Effector memory CD4-positive, alpha-beta T cell (primary cell): ENCODE data around the gene RNF32.

Experiments
- DNase-seq, 3 donors: peaks; one replicate each; pipeline ENCODE4 v3.0.0-alpha.2; 2020
- H3K27ac ChIP-seq: 2 replicates; pipeline ENCODE4 v1.7.0; 2013; ENCODE audit warnings: mild to moderate bottlenecking, low read length, moderate library complexity; ENCODE audit not compliant: insufficient read depth, poor library complexity, severe bottlenecking
- H3K27me3 ChIP-seq: replicated peaks from 2 replicates; pipeline ENCODE4 v1.7.0; 2013; ENCODE audit warnings: mild to moderate bottlenecking, low read length; ENCODE audit not compliant: insufficient read depth, control insufficient read depth, poor library complexity, severe bottlenecking
- H3K36me3 ChIP-seq: 2 replicates; pipeline ENCODE4 v1.7.0; 2013; ENCODE audit warnings: mild to moderate bottlenecking, low read length, moderate library complexity; ENCODE audit not compliant: control insufficient read depth, insufficient read depth
- H3K4me1 ChIP-seq: 2 replicates; pipeline ENCODE4 v1.7.0; 2013; ENCODE audit warnings: low read length, mild to moderate bottlenecking; ENCODE audit not compliant: control insufficient read depth, insufficient read depth, poor library complexity, severe bottlenecking
- H3K4me3 ChIP-seq: 2 replicates; pipeline ENCODE4 v1.7.0; 2013; ENCODE audit warnings: low read length, low read depth, mild to moderate bottlenecking; ENCODE audit not compliant: insufficient read depth, poor library complexity, severe bottlenecking
- H3K9me3 ChIP-seq: 2 replicates; pipeline ENCODE4 v1.7.0; 2013; ENCODE audit warnings: mild to moderate bottlenecking, low read length, moderate library complexity; ENCODE audit not compliant: control insufficient read depth

Gene RNF32

DNA sequence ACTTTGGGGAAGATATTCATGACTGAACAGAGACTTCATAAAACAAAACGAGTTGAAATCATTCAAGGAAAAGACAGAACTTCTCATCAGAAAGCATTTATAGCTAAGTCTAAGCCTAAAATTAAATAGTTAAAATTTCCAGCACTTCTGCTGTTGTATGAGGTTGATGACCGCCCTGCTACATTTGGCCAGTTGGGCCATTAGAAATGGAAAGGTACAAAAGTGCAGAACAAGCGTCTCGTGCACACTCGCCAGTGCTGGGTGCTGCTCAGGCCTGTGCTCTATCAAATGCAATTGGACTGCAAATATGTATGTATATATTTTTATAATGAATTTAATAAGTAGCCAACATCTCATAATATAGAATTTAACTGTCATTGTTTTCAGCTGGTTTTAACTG is 34.4 kb upstream of the RNF32 start:
- Histone ChIP-seq H3K4me3 (no peak overlapping the region), H3K4me1 (peaks cover 6% of the 10 kb centered on the region), H3K36me3 (no peaks in the 10 kb centered on the region), H3K9me3 (no peaks in the 10 kb centered on the region), H3K27ac (no peak overlapping the region), H3K27me3 (no peaks in the 10 kb centered on the region)
- no peak for DNase-seq

DNA sequence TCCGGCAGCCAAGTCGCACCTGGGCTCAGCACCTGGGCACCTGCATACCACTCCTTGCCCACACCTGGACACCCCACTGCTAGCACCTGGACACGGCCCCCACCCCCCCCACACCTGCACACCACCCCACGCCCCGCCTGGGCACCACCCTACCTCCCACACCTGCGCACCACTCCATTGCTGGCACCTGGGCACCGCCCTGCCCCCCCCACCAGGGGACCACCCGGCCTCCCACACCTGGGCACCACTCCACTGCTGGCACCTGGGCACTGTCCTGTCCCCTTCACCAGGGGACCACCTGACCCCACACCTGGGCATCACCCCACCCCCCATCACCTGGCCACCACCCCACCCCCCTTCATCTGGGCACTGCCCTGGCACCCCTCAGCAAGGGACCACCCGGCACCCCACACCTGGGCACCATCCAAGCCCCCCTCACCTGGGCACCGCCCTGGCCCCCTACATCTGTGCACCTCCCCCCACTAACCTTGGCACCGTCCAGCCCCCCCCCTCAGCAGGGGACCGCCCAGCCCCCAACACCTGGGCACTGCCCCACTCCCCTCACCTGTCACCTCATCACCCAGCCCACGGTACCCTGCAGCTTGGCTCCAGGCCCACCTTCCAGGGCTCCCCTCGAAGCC is 33.8 kb upstream of the RNF32 start:
- no peak overlapping the region for H3K27ac ChIP-seq
- H3K27me3 ChIP-seq, result no peaks in the 10 kb centered on the region
- DNase-seq, result no peak
- H3K9me3 ChIP-seq, result no peaks in the 10 kb centered on the region
- peak overlapping the region; percentile 54 for H3K4me3 ChIP-seq
- peaks cover 9% of the 10 kb centered on the region for H3K4me1 ChIP-seq
- H3K36me3 ChIP-seq, result no peaks in the 10 kb centered on the region

DNA sequence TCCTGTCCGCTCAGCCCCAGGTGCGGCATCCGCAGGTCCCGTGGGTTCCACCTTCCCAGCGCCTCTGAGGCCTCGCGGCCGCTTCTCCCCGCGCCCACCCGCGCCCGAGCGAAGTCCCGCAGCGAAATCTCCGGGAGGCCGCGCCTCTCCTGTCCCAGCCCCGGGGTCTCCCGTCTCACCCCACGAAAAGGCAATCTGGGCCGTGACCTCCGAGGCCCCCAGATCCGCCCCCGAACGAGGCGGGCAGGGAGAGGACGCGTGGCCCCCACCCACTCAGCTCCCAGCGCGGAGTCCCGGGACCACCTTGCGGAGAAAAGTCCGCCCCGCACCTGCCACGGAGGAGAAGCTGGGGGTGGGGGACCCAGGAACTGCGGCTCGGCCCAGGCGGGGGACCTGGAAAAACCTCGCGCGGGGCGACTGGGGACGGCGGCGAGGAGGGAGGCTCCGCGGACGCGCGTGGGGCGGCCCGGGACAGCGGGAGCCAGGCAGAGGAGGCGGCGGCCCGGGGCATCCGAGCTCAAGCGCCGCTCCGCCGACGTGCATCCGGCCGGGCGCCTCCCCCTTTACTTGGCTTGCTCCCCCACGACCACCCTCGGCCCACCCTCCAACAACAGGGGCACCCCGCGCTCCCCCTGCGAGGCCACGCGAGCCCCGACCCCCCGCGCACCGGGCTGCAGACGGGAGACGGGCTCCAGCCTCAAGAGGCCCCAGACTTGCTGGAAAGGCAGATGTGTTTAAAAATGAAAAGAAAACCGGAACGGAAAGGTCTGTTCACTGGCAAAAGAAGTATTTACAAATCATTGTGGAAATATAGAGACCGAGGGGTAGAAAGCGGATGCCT is 33.0 kb upstream of the RNF32 start:
- no peak overlapping the region for H3K27ac ChIP-seq
- no peaks in the 10 kb centered on the region for H3K36me3 ChIP-seq
- DNase-seq, result no peak
- H3K4me3 ChIP-seq, result peak overlapping the region; percentile 54
- H3K9me3 ChIP-seq, result no peaks in the 10 kb centered on the region
- H3K4me1 ChIP-seq, result peaks cover 17% of the 10 kb centered on the region
- H3K27me3 ChIP-seq, result no peaks in the 10 kb centered on the region

DNA sequence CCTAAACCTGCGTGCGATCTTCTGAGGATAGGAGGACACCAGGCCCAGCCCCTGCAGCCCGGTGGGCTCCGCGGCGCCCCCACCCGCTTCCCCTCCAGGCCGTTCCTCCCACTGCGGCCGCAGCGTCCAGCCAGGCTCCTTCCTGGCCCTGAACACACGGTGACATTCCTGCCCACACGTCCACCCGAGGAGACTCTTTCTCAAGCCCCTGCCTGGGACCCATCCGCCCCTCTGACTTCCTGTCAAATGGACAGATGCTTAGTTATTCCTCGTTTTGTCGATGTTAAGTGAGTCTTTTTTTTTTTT is 32.4 kb upstream of the RNF32 start:
- H3K27ac ChIP-seq, result no peak overlapping the region
- H3K36me3 ChIP-seq, result no peaks in the 10 kb centered on the region
- no peaks in the 10 kb centered on the region for H3K27me3 ChIP-seq
- no peak for DNase-seq
- peaks cover 21% of the 10 kb centered on the region for H3K4me1 ChIP-seq
- H3K4me3 ChIP-seq, result peak overlapping the region; percentile 54
- no peaks in the 10 kb centered on the region for H3K9me3 ChIP-seq

DNA sequence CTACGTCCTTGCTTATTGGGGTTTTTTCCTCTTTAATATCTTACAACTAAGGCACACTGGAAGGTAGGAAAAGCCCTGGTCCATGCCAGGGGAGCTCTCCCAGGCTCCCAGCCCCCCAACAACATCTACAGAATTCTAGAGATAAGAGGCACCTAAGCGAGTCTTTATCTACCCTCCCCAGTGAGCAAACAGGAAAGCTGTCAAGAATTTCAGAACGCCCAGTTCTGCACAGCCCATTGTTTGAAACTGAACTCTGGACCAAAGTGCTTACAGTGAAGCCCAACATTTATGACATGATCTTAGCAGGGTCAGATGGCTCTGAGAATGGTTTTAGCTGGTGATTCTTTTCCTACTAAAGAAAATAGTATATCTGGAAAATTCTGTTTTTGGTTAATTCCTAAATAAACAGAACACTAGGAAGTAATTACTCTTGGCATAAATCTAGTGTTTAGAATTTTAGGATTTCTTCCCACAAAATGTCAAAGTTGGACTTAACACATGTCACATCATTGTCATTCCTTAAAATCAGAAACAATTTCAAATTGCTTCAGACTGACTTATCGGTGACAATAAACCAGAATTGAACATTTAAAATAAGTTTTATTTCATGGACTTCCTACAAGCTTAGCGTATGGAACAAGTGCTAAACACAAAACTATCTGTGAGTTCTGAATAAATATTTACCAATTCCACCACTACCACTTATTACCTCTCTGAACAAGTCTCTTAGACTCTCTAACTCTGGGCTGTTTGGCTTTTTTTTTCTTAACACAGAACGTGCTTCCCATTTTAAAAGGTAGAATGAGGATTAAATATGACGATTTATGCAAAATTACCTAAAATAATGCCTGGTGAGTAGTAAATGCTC is 31.3 kb upstream of the RNF32 start:
- Histone ChIP-seq H3K27ac (no peak overlapping the region), H3K27me3 (no peaks in the 10 kb centered on the region), H3K4me1 (peaks cover 28% of the 10 kb centered on the region), H3K9me3 (no peaks in the 10 kb centered on the region), H3K36me3 (no peaks in the 10 kb centered on the region), H3K4me3 (no peak overlapping the region)
- no peak for DNase-seq

DNA sequence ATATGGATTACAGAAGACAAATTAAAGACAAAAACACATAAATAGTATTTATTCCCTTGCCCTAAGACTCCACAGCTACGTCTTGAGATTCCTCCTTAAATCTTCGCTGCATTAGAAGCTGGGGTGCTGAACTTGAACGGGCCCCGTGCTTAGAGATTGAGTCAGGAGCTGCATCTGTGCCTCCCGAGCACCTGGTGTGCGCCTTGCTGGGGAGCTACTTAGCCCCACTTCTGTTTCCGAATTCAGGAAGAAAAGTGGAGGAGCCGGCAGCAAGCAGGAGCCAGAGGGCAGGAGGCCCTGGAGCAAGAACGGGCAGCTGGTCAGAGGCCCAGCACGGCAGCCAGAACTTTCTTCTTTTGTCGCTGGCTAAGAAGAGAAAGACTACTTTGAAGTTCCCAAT is 30.4 kb upstream of the RNF32 start:
- Histone ChIP-seq H3K9me3 (no peaks in the 10 kb centered on the region), H3K27me3 (no peaks in the 10 kb centered on the region), H3K4me3 (no peak overlapping the region), H3K4me1 (peaks cover 28% of the 10 kb centered on the region), H3K36me3 (no peaks in the 10 kb centered on the region), H3K27ac (no peak overlapping the region)
- no peak for DNase-seq

DNA sequence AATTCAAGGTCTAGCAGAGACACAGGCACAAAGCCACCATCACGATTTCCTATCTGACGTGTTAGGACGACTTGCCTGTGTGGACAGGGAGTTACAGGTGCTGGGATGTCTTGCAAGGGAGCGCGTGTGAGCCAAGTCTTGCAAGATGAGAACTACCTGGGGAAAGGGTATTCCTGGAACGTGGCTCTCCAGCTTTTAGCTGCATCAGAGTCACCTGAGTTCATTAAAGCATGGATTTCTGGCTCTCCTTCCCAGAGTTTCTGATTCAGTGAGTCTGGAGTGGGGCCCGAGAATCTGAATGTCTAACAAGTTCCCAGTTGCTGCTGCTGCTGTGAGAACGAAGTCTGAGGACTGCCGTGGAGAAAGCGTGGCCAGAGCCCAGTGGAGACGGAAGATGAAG is 30.0 kb upstream of the RNF32 start:
- Histone ChIP-seq H3K4me1 (peaks cover 28% of the 10 kb centered on the region), H3K4me3 (no peak overlapping the region), H3K27ac (no peak overlapping the region), H3K27me3 (peaks cover 3% of the 10 kb centered on the region), H3K36me3 (no peaks in the 10 kb centered on the region), H3K9me3 (no peaks in the 10 kb centered on the region)
- no peak for DNase-seq

DNA sequence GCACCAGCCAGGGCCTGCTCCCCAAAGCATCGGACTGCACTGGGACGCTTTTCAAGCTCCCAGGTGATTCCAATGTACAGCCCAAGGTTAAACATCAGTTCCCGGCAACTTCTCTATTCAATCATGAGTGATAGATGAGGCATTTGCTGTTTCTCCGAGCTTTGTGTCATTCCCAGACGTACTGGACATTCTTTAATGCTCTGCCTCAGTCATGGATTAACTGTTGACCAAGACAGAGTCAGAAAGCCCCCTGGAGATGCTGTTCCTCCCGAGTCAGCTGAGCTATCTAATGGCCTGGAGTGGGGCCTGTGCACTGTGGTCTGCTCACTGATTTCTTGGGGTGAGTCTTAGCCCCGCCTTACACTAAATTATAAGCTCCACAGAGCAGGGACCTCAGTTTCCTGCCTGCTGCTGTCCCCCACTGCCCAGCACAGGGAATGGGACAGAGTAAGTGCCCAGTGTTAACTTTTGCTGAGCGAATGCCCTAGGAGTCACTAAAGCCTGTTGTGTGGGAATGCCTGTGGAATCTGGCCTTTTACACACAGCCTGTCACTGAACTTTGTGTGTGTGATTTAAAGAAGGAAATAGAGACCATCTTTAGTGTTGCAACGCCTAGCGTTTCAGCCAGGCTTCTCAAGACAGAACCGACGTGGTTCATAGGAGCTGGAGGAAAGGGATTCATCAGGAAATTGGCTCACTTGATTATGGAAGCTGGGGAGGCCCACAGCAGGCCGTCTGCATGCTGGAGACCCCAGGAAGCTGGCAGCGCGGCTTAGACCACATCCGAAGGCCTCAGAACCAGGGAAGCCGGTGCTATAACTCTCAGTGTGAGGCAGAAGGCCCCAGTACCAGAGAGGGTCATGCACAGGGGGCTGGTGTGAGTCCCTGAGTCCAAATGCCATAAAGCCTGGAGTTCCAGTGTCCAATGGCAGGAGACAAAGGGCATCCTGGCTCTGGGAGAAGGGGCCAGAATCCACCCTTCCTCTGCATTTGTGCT is 29.3 kb upstream of the RNF32 start:
- H3K27ac ChIP-seq, result no peak overlapping the region
- peaks cover 28% of the 10 kb centered on the region for H3K4me1 ChIP-seq
- H3K27me3 ChIP-seq, result peaks cover 5% of the 10 kb centered on the region
- H3K4me3 ChIP-seq, result no peak overlapping the region
- DNase-seq, result no peak
- no peaks in the 10 kb centered on the region for H3K36me3 ChIP-seq
- H3K9me3 ChIP-seq, result no peaks in the 10 kb centered on the region

DNA sequence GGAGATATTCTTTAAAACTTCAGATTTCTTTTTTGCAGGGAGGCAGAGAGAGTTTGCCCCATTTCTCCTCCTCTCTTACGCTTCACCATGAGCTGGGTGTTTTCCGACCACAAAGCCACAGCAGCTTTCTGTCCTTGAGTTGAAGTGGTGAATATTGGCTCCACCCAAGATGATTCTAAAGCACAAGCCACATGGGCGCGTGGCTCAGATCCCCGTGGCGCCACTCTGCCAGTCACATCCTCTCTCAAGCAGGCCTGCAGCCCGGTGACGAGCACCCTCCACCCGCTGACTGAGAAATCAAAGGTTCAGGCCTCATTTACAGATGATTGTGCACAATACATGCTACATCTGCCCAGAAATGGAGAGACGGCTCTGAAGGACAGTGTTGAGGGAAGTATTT is 27.6 kb upstream of the RNF32 start:
- DNase-seq, result peak; percentile 57 to 67 (median 66)

More for the DNA sequence above, 27.6 kb upstream of the RNF32 start:
- Histone ChIP-seq H3K36me3 (no peaks in the 10 kb centered on the region), H3K27me3 (peaks cover 9% of the 10 kb centered on the region), H3K4me3 (no peak overlapping the region), H3K27ac (peak overlapping the region; percentile 27), H3K4me1 (peaks cover 23% of the 10 kb centered on the region), H3K9me3 (no peaks in the 10 kb centered on the region)
